IMR-90 (cell line): Measurements from ENCODE around the gene KCNH6. TPM values are rescaled to one million over a fixed set of nuclear protein-coding genes. Genes with fewer than 3 reads are reported as not detected.

Experiments
- ATAC-seq: fragments of 200-7000 bp; cut with Tn5 transposase; 2 replicates; pipeline ENCODE4 v1.9.1; 2020; ENCODE audit warnings: low read depth, mild to moderate bottlenecking, moderate library complexity
- BruUV-seq: library from RNA; stranded (reverse); fragments of 400-500 nt; replicated peaks from 2 replicates; lab custom pipeline; 2021; lab: Mats Ljungman, UMichigan
- CTCF ChIA-PET: fragments of 300-600 bp; formaldehyde crosslinking; extraction: SDS; loops from one replicate; lab custom pipeline; 2021; ENCODE audit warnings: antibody characterized with exemption; lab: Yijun Ruan, JAX
- POLR2A ChIA-PET: fragments of 300-600 bp; sonication (Branson Sonifier 250); formaldehyde crosslinking; loops from one replicate; lab custom pipeline; 2022; ENCODE audit warnings: antibody characterized with exemption; ENCODE audit not compliant: unreplicated experiment; lab: Charles Lee
- DNase-seq: peaks from one replicate; pipeline ENCODE4 v3.0.0; 2013
- H2AFZ ChIP-seq: replicated peaks from 2 replicates; pipeline ENCODE3; 2013; ENCODE audit warnings: low read length, mild to moderate bottlenecking; ENCODE audit not compliant: poor library complexity
- H2AK5ac ChIP-seq: 2 replicates; pipeline ENCODE4 v1.6.1; 2013; ENCODE audit warnings: low read depth, low read length, inconsistent platforms
- H2AK9ac ChIP-seq: replicated peaks from 2 replicates; pipeline ENCODE3; 2013; ENCODE audit warnings: mild to moderate bottlenecking, low read depth, low read length, moderate library complexity; ENCODE audit not compliant: poor library complexity
- H2BK120ac ChIP-seq: 2 replicates; pipeline ENCODE4 v1.6.1; 2013; ENCODE audit warnings: low read depth, low read length, inconsistent platforms
- H2BK15ac ChIP-seq: 3 replicates; pipeline ENCODE4 v1.6.1; 2013; ENCODE audit warnings: low read depth, low read length, inconsistent platforms
- H2BK20ac ChIP-seq: 2 replicates; pipeline ENCODE4 v1.6.1; 2013; ENCODE audit warnings: low read depth, mild to moderate bottlenecking, inconsistent platforms, low read length, moderate library complexity
- H2BK5ac ChIP-seq: 2 replicates; pipeline ENCODE4 v1.6.1; 2013; ENCODE audit warnings: mild to moderate bottlenecking, low read depth, low read length, inconsistent platforms; ENCODE audit not compliant: poor library complexity, severe bottlenecking
- H3K14ac ChIP-seq: replicated peaks from 2 replicates; pipeline ENCODE4 v1.6.1; 2013; ENCODE audit warnings: low read depth, low read length, inconsistent platforms
- H3K18ac ChIP-seq: 2 replicates; pipeline ENCODE4 v1.6.1; 2013; ENCODE audit warnings: low read depth, low read length, control low read depth
- H3K23ac ChIP-seq: 2 replicates; pipeline ENCODE4 v1.6.1; 2013; ENCODE audit warnings: low read depth, low read length, inconsistent platforms
- H3K27ac ChIP-seq: 2 replicates; pipeline ENCODE4 v1.5.1; 2013; ENCODE audit warnings: mild to moderate bottlenecking, control low read depth, low read length; ENCODE audit not compliant: insufficient read depth
- H3K27me3 ChIP-seq: 2 replicates; pipeline ENCODE4 v1.6.1; 2013; ENCODE audit warnings: low read length; ENCODE audit not compliant: control insufficient read depth, insufficient read depth
- H3K36me3 ChIP-seq: 2 replicates; pipeline ENCODE4 v1.6.1; 2013; ENCODE audit warnings: low read length, mixed read lengths; ENCODE audit not compliant: control insufficient read depth, insufficient read depth
- H3K4ac ChIP-seq: 2 replicates; pipeline ENCODE4 v1.6.1; 2013; ENCODE audit warnings: low read depth, low read length, inconsistent platforms
- H3K4me1 ChIP-seq: 2 replicates; pipeline ENCODE4 v1.6.1; 2013; ENCODE audit warnings: low read length, mixed read lengths; ENCODE audit not compliant: control insufficient read depth, insufficient read depth
- H3K4me2 ChIP-seq: 2 replicates; pipeline ENCODE4 v1.6.1; 2013; ENCODE audit warnings: low read depth, mild to moderate bottlenecking, control low read depth, low read length, moderate library complexity
- H3K4me3 ChIP-seq: 2 replicates; pipeline ENCODE4 v1.5.1; 2013; ENCODE audit warnings: low read depth, mild to moderate bottlenecking, control low read depth, low read length, moderate library complexity; ENCODE audit not compliant: insufficient read depth
- H3K56ac ChIP-seq: 2 replicates; pipeline ENCODE4 v1.6.1; 2013; ENCODE audit warnings: low read length, inconsistent platforms; ENCODE audit not compliant: insufficient read depth; ENCODE audit errors: extremely low read depth
- H3K79me1 ChIP-seq, 2 experiments: 2 replicates each; pipeline ENCODE4 v1.6.1; 2013; ENCODE audit warnings: low read length in 2 of 2, inconsistent platforms in 1 of 2, low read depth in 1 of 2
- H3K9ac ChIP-seq: 2 replicates; pipeline ENCODE4 v1.6.1; 2013; ENCODE audit warnings: low read depth, low read length, control low read depth
- H3K9me1 ChIP-seq: 2 replicates; pipeline ENCODE4 v1.6.1; 2013; ENCODE audit warnings: low read length, inconsistent platforms; ENCODE audit not compliant: insufficient read depth
- H3K9me3 ChIP-seq: 2 replicates; pipeline ENCODE4 v1.6.1; 2013; ENCODE audit warnings: low read length; ENCODE audit not compliant: control insufficient read depth, insufficient read depth
- H4K20me1 ChIP-seq: 2 replicates; pipeline ENCODE4 v1.6.1; 2013; ENCODE audit warnings: low read length, inconsistent platforms; ENCODE audit not compliant: insufficient read depth
- H4K5ac ChIP-seq: 2 replicates; pipeline ENCODE4 v1.6.1; 2013; ENCODE audit warnings: mild to moderate bottlenecking, low read depth, low read length, control low read depth
- H4K8ac ChIP-seq, 2 experiments: 2 replicates each; pipeline ENCODE4 v1.6.1; 2013; ENCODE audit warnings: low read depth in 2 of 2, low read length in 2 of 2, control low read depth in 1 of 2, inconsistent platforms in 1 of 2
- H4K91ac ChIP-seq: 2 replicates; pipeline ENCODE4 v1.6.1; 2013; ENCODE audit warnings: low read depth, low read length, inconsistent platforms; ENCODE audit not compliant: insufficient read depth
- BHLHE40 ChIP-seq: fragments of 150-350 bp; IDR thresholded peaks from 2 replicates; pipeline ENCODE4 v1.6.1; 2016; ENCODE audit warnings: mild to moderate bottlenecking, low read depth, low read length
- CHD1 ChIP-seq: IDR thresholded peaks from 2 replicates; pipeline ENCODE4 v1.6.1; 2012; ENCODE audit warnings: low read depth, low read length, improper control_type of control experiment
- MAZ ChIP-seq: IDR thresholded peaks from 2 replicates; pipeline ENCODE4 v1.6.1; 2012; ENCODE audit warnings: low read depth, mild to moderate bottlenecking, low read length, improper control_type of control experiment, moderate library complexity, borderline replicate concordance
- RAD21 ChIP-seq: IDR thresholded peaks from 2 replicates; pipeline ENCODE4 v1.6.1; 2012; ENCODE audit warnings: low read length, improper control_type of control experiment
- RCOR1 ChIP-seq: IDR thresholded peaks from 2 replicates; pipeline ENCODE4 v1.6.1; 2012; ENCODE audit warnings: mild to moderate bottlenecking, low read length, improper control_type of control experiment; ENCODE audit not compliant: insufficient replicate concordance
- WGBS, 2 experiments: methylation state at CpG; one replicate each; pipeline versions ENCODE4 v1.1.5 to v1.1.7; 2013; ENCODE audit warnings: missing lambda C conversion rate in 2 of 2; ENCODE audit not compliant: insufficient read length in 1 of 2; ENCODE audit errors: extremely low coverage in 2 of 2; 5-methylcytosine and 5-hydroxymethylcytosine counted together
- dilution Hi-C: fragments of 300-500 bp; cut with HindIII; formaldehyde crosslinking; loops from one replicate; pipeline ENCODE4 v1.14.3; 2018; ENCODE audit warnings: low sequenced_read_pairs; ENCODE audit not compliant: unreplicated experiment
- in situ Hi-C: fragments of 300-500 bp; cut with MboI; formaldehyde crosslinking; loops from 3 replicates; pipeline ENCODE4 v1.14.3; 2019; ENCODE audit warnings: low sequenced_read_pairs, inconsistent platforms, mixed read lengths
- intact Hi-C: fragments of 100-400 bp; cut with micrococcal nuclease; formaldehyde crosslinking; loops from 2 replicates; pipeline ENCODE4 v1.10.0; 2022
- polyA plus RNA-seq, 3 experiments: library from polyadenylated mRNA; depleted of rRNA; stranded (reverse); fragments of >200 nt; gene quantifications; 2 replicates each; pipeline ENCODE4 v1.2.3, GENCODE V29; 2012; ENCODE audit warnings: low replicate concordance in 1 of 3
- total RNA-seq: library from RNA; depleted of rRNA; stranded (reverse); fragments of >200 nt; gene quantifications from 2 replicates; pipeline ENCODE4 v1.2.3, GENCODE V29; 2012

KCNH6 gene
- total and polyA plus RNA-seq, 2 of the 4 experiments (the other 2 are of a cell fraction), result 0.17 to 0.18 TPM

DNA sequence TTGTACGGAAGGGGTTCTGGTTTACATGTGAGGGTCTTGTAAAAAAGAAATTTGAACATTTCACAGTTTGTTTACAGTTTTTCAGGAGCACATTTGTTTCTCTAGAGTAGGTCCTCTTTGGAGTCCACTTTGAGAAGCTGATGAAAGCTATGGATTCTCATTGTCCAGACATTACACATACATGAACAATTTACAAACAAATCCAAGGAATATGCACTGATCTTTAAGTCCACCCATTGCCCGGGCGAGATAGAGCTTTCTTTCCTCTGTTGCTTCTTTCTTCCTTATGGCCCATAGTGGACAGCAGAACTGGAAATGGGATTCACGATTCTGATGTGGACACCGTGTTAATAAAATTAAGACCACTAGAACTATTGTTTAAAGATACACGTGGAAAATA lies 29.1 kb downstream of the KCNH6 start:
- Histone ChIP-seq H3K4me3 (peak overlapping the region; percentile 80), H3K14ac (peak overlapping the region; percentile 3; the same call in 1 of the 2 replicates), H4K5ac (no peak overlapping the region; the same call in 1 of the 2 replicates), H2AK5ac (no peak overlapping the region), H3K9ac (peak overlapping the region; percentile 62; the same call in 1 of the 2 replicates), H2AK9ac (no peak overlapping the region), H2BK120ac (no peak overlapping the region), H3K79me1 (peaks cover 9 to 54% of the 10 kb centered on the region in 2 experiments; a peak in 3 of 4 replicates), H2BK15ac (no peak overlapping the region), H3K18ac (no peak overlapping the region), H3K27ac (peak overlapping the region; percentile 3; the same call in 1 of the 2 replicates), H3K36me3 (no peaks in the 10 kb centered on the region), H3K56ac (peak overlapping the region; percentile 17; the same call in 1 of the 2 replicates), H2BK5ac (peak overlapping the region; percentile 1), H3K4ac (peak overlapping the region; percentile 1; the same call in 1 of the 2 replicates), H3K4me2 (peak overlapping the region; percentile 99), H2BK20ac (no peak overlapping the region), H4K91ac (no peak overlapping the region), H3K4me1 (peaks cover 3% of the 10 kb centered on the region), H3K9me3 (no peaks in the 10 kb centered on the region), H3K27me3 (no peaks in the 10 kb centered on the region), H4K20me1 (peaks cover 59% of the 10 kb centered on the region), H2AFZ (no peak overlapping the region), H3K9me1 (peaks cover 11% of the 10 kb centered on the region), H3K23ac (peak overlapping the region; percentile 15), H4K8ac (no peak overlapping the region)
- intact Hi-C loops, result no loop called here
- TF ChIP-seq RCOR1 (no peak), RAD21 (no peak), CHD1 (no peak), MAZ (no peak), BHLHE40 (no peak)
- POLR2A ChIA-PET, result no interaction called here
- dilution Hi-C loops, result no loop called here
- ATAC-seq (no peak), DNase-seq (peak; percentile 52)
- WGBS, 2 experiments, result 17% methylated on average over 1 of the region's 6 CpGs; no CpG with 5 or more reads in 1 of the 2 experiments
- no TSS peak for BruUV-seq
- CTCF ChIA-PET, result interaction anchor here (0.9 to 1.2 kb wide), 2 partner anchors 14 to 127 kb away, joined by 3 read pairs; no protein-coding TSS in a partner anchor
- in situ Hi-C loops, result no loop called here
